Panc1 (cell line): Measurements from ENCODE around the gene DNAI2. TPM values are rescaled to one million over a fixed set of nuclear protein-coding genes. Genes with fewer than 3 reads are reported as not detected.

Source experiments
- ATAC-seq: fragments of 200-7000 bp; cut with Tn5 transposase; 2 replicates; pipeline ENCODE4 v1.9.1; 2020; ENCODE audit warnings: mild to moderate bottlenecking, moderate library complexity
- BruUV-seq: library from RNA; stranded (reverse); fragments of 400-500 nt; replicated peaks from 2 replicates; lab custom pipeline; 2021; lab: Mats Ljungman, UMichigan
- CTCF ChIA-PET: fragments of 300-600 bp; sonication (Branson Sonifier 250); formaldehyde crosslinking; loops from one replicate; lab custom pipeline; 2022; ENCODE audit warnings: antibody characterized with exemption; lab: Charles Lee
- POLR2A ChIA-PET: fragments of 300-600 bp; sonication (Branson Sonifier 250); formaldehyde crosslinking; loops from one replicate; lab custom pipeline; 2022; ENCODE audit warnings: antibody characterized with exemption; lab: Charles Lee
- DNase-seq: peaks from one replicate; pipeline ENCODE4 v3.0.0-alpha.2; 2010; ENCODE audit warnings: low read depth, low spot score
- H3K27ac ChIP-seq: 2 replicates; pipeline ENCODE4 v1.5.1; 2011; ENCODE audit warnings: mild to moderate bottlenecking, low read length, inconsistent platforms
- H3K27me3 ChIP-seq: fragments of 200-500 bp; sonication (Bioruptor generic); 2 replicates; pipeline ENCODE4 v1.6.0; 2014; ENCODE audit warnings: low read length, inconsistent platforms; ENCODE audit not compliant: control insufficient read depth, insufficient read depth
- H3K36me3 ChIP-seq: fragments of 200-500 bp; sonication (Bioruptor generic); 2 replicates; pipeline ENCODE4 v1.5.1; 2014; ENCODE audit warnings: inconsistent platforms, mild to moderate bottlenecking, low read length, moderate library complexity; ENCODE audit not compliant: control insufficient read depth, insufficient read depth
- H3K4me1 ChIP-seq: 2 replicates; pipeline ENCODE4 v1.5.1; 2011; ENCODE audit warnings: inconsistent platforms, mild to moderate bottlenecking, low read length, moderate library complexity; ENCODE audit not compliant: control insufficient read depth, insufficient read depth
- H3K4me3 ChIP-seq, 2 experiments: 2 replicates each; pipeline ENCODE4 v1.5.1; 2011 to 2012; ENCODE audit warnings: low read depth in 2 of 2, low read length in 2 of 2, mild to moderate bottlenecking in 2 of 2, inconsistent platforms in 1 of 2, moderate library complexity in 1 of 2
- H3K9me3 ChIP-seq: fragments of 200-500 bp; sonication (Bioruptor generic); 2 replicates; pipeline ENCODE4 v1.5.1; 2014; ENCODE audit warnings: low read depth, mild to moderate bottlenecking, inconsistent platforms, low read length, moderate library complexity; ENCODE audit not compliant: control insufficient read depth, insufficient read depth
- CTCF ChIP-seq: fragments of 450-650 bp; IDR thresholded peaks from 2 replicates; pipeline ENCODE4 v1.5.1; 2017; ENCODE audit warnings: mild to moderate bottlenecking
- POLR2AphosphoS5 ChIP-seq: IDR thresholded peaks from 2 replicates; pipeline ENCODE4 v1.6.1; 2012; ENCODE audit warnings: mild to moderate bottlenecking, low read depth, low read length, moderate library complexity
- REST ChIP-seq, 2 experiments: IDR thresholded peaks; 2 replicates each; pipeline ENCODE4 v1.6.1; 2011 to 2012; ENCODE audit warnings: low read depth in 2 of 2, control low read depth in 1 of 2, low read length in 1 of 2, mild to moderate bottlenecking in 1 of 2, moderate library complexity in 1 of 2; ENCODE audit not compliant: insufficient read depth in 1 of 2
- SIN3A ChIP-seq: IDR thresholded peaks from 2 replicates; pipeline ENCODE4 v1.6.1; 2012; ENCODE audit warnings: low read depth, mild to moderate bottlenecking, low read length, moderate library complexity, borderline replicate concordance; ENCODE audit not compliant: insufficient read depth
- TCF7L2 ChIP-seq: IDR thresholded peaks from 2 replicates; pipeline ENCODE4 v1.6.1; 2011; ENCODE audit warnings: mild to moderate bottlenecking, low read depth, low read length, inconsistent platforms
- in situ Hi-C: cut with HindIII; loops from 2 replicates; pipeline ENCODE4 v1.10.0; 2016; ENCODE audit warnings: low sequenced_read_pairs, low pct_unique_long_range_greater_than_20kb
- intact Hi-C: fragments of 100-400 bp; cut with micrococcal nuclease; formaldehyde crosslinking; loops from one replicate; pipeline ENCODE4 v1.10.0; 2022; ENCODE audit not compliant: unreplicated experiment
- total RNA-seq: library from RNA; stranded (reverse); gene quantifications from one replicate; pipeline ENCODE4 v1.2.1, GENCODE V29; 2021; ENCODE audit not compliant: unreplicated experiment

The DNAI2 gene
- total RNA-seq, 1 experiment from 2014 or later, result not detected

- Histone ChIP-seq H3K4me1 (no peaks in the 10 kb centered on the region), H3K4me3 (no peak overlapping the region), H3K27me3 (no peaks in the 10 kb centered on the region), H3K9me3 (no peaks in the 10 kb centered on the region), H3K36me3 (no peaks in the 10 kb centered on the region), H3K27ac (no peak overlapping the region)
- TF ChIP-seq CTCF (no peak), TCF7L2 (no peak), POLR2AphosphoS5 (no peak), SIN3A (no peak), REST (IDR thresholded peaks at IDR 0.05; ENCODE audit: insufficient read depth in 1 of 2, low read depth in 2 of 2, low read length in 1 of 2) (no peak)
- in situ Hi-C loops, result no loop called here
- ChIA-PET CTCF (interaction anchor here (0.6 kb wide), 1 partner anchor 52 kb away, joined by 13 read pairs; no protein-coding TSS in a partner anchor), POLR2A (no interaction called here)
- intact Hi-C loops, result no loop called here
- no peak for ATAC-seq
- BruUV-seq, result no TSS peak
- no peak for DNase-seq
Observed at GRCh38 chr17:74231928-74232907, 41.8 kb upstream of the DNAI2 start.

- CTCF ChIA-PET, result no interaction called here
- TF ChIP-seq TCF7L2 (no peak), SIN3A (no peak), POLR2AphosphoS5 (no peak), CTCF (no peak), REST (IDR thresholded peaks at IDR 0.05; ENCODE audit: insufficient read depth in 1 of 2, low read depth in 2 of 2, low read length in 1 of 2) (no peak)
- intact Hi-C loops, result no loop called here
- POLR2A ChIA-PET, result interaction anchor here (0.6 kb wide), 1 partner anchor 197 kb away, joined by 8 read pairs; no protein-coding TSS in a partner anchor
- ATAC-seq (no peak), DNase-seq (no peak)
- no peaks in the 10 kb centered on the region for H3K27me3 ChIP-seq
- no peak overlapping the region for H3K27ac ChIP-seq
- no peak overlapping the region for H3K4me3 ChIP-seq
- no peaks in the 10 kb centered on the region for H3K4me1 ChIP-seq
- no peaks in the 10 kb centered on the region for H3K36me3 ChIP-seq
- no peaks in the 10 kb centered on the region for H3K9me3 ChIP-seq
- BruUV-seq, result no TSS peak
- in situ Hi-C loops, result no loop called here
Observed at GRCh38 chr17:74233937-74234336, 40.1 kb upstream of the DNAI2 start.
